HG02840 (cell line): Measurements from ENCODE around the gene DRC3.

Source experiments
- ATAC-seq: cut with Tn5 transposase; IDR thresholded peaks from one replicate; pipeline ENCODE4 v1.9.1; 2021; ENCODE audit warnings: mild to moderate bottlenecking, moderate library complexity, moderate number of reproducible peaks; ENCODE audit not compliant: unreplicated experiment, low FRiP score

DRC3 gene

DNA sequence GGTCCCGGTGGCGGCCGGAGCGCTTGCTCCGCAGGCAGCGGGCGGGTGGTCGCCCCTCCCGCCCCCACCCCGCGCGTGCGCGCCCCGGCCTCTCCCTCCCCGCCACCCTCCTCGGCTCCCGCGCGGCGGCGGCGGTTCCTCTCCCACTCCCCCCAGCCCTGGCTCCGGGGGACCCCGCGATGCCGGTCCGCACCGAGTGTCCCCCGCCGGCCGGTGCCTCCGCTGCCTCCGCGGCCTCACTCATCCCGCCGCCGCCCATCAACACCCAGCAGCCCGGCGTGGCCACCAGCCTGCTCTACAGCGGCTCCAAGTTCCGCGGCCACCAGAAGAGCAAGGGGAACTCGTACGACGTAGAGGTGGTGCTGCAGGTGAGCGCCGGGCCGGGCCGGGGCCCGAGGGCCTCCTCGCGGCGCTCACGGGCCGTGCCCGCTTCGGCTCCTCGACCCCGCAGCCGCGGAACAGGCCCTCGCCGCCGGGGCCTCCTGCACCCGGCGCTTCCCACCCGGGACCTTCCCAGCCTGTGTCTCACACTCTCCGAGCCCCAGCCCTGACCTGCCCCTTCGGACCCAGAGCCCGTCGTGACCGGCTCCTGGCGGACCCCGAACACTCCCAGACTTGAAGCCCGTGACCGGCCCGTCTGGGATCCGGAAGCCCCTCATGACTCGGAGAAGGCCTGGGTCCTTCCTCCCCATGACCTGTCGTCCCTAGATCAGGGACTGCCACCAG lies 67.0 kb downstream of the DRC3 start:
- peak; percentile 37 for ATAC-seq

- ATAC-seq, result no peak
Observed at GRCh38 chr17:18040261-18040858, 67.7 kb downstream of the DRC3 start.

- ATAC-seq, result no peak
Observed at GRCh38 chr17:18041776-18042175, 69.1 kb downstream of the DRC3 start.

- ATAC-seq, result no peak
Observed at GRCh38 chr17:18042983-18043382, 70.3 kb downstream of the DRC3 start.

- no peak for ATAC-seq
Observed at GRCh38 chr17:18043491-18043890, 70.8 kb downstream of the DRC3 start.

DNA sequence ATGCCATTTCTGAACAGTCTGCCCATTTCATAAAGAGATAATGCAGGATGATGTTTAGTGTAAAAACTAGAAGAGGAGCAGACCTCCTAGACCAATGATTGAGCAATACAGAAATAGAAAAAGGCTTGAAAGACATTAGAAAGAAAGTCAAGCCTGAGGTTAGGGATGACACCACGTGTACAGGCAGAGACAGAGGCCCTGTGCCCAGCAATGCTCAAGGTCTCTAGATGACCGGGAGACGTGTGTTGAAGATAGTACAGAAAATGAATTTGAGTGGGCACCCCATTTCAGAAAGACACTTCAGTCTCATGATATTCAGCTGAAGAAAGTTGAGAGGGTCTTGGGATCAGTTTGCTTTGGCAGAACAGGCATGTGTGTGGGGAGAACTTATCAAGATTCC lies 71.9 kb downstream of the DRC3 start:
- no peak for ATAC-seq

- no peak for ATAC-seq
Observed at GRCh38 chr17:18045691-18046350, 73.2 kb downstream of the DRC3 start.

- no peak for ATAC-seq
Observed at GRCh38 chr17:18055597-18055996, 82.9 kb downstream of the DRC3 start.

DNA sequence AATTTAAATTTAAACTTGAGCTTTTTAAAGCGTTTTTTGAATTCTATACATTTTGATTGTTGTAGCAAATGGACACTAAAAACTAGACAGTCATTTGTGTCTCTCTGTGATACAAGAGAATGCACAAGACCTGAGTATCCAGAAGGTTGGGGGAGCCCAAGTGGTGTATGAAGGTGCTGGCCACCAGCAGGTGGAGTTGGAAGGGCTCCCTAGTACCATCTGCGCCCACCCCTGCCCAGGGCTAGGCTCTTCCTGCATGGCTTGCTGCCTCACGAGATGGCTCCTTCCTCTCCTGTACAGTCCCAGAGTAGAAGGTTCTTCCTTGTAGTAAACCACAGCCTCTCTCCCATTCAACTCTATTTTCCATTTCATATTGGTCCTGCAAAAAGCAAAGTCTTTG lies 83.6 kb downstream of the DRC3 start:
- ATAC-seq, result no peak

DNA sequence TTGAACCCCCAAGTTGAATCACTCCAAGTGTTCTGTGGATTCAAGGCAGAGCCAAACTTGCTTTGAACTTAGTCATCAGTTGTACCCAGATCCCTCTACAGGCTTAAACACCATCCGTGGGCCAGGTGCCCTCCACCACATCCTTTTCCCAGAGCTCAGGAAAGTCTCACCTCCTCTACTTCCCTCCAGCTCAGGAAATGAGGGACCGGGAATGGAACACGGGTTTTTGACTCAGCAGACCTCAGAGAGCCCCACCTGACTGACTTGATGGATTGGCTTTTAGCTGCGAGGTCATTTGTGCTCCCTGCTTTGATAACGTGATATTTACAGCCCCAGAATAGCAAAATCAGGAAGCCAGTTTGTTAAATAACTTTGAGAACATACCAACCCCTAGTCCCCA lies 86.6 kb downstream of the DRC3 start:
- ATAC-seq, result no peak

- ATAC-seq, result no peak
Observed at GRCh38 chr17:18064053-18064452, 91.4 kb downstream of the DRC3 start.

- ATAC-seq, result no peak
Observed at GRCh38 chr17:18065546-18065945, 92.9 kb downstream of the DRC3 start.
